HEK293 (cell line): Measurements from ENCODE around the gene AIPL1.

Experiments
- CTCF ChIA-PET: fragments of 350-600 bp; formaldehyde crosslinking; extraction: SDS; loops from one replicate; lab custom pipeline; 2021; ENCODE audit warnings: antibody characterized with exemption; lab: Yijun Ruan, JAX
- POLR2A ChIA-PET: fragments of 300-600 bp; formaldehyde crosslinking; extraction: SDS; loops from one replicate; lab custom pipeline; 2020; ENCODE audit warnings: antibody characterized with exemption, inconsistent platforms; lab: Yijun Ruan, JAX
- H3K27ac ChIP-seq: fragments of 200-500 bp; sonication (Bioruptor generic); 2 replicates; pipeline ENCODE4 v1.5.1; 2014; ENCODE audit warnings: low read depth, low read length, control low read depth, inconsistent platforms; ENCODE audit errors: extremely low read depth
- H3K36me3 ChIP-seq, 2 experiments: fragments of 200-500 bp in 1 of 2; sonication (Bioruptor generic) in 1 of 2; 1 replicate in 1 of 2; 2 replicates in 1 of 2; pipeline ENCODE4 v1.5.1; 2014 to 2017; ENCODE audit warnings: inconsistent platforms in 2 of 2, low read length in 2 of 2; ENCODE audit not compliant: control insufficient read depth in 2 of 2, insufficient read depth in 1 of 2
- H3K4me1 ChIP-seq: fragments of 200-500 bp; sonication (Bioruptor generic); 2 replicates; pipeline ENCODE4 v1.5.1; 2014; ENCODE audit warnings: mild to moderate bottlenecking, low read length, inconsistent platforms; ENCODE audit not compliant: control insufficient read depth, insufficient read depth
- H3K4me3 ChIP-seq: 2 replicates; pipeline ENCODE4 v1.5.1; 2011; ENCODE audit warnings: low read depth, mild to moderate bottlenecking, control low read depth, low read length, moderate library complexity
- H3K9me3 ChIP-seq: fragments of 200-500 bp; sonication (Bioruptor generic); 2 replicates; pipeline ENCODE4 v1.5.1; 2014; ENCODE audit warnings: low read depth, low read length, inconsistent platforms; ENCODE audit not compliant: control insufficient read depth, insufficient read depth
- HOXD13 ChIP-seq: sonication (generic); formaldehyde crosslinking; IDR thresholded peaks from 2 replicates; pipeline ENCODE4 v1.8.0; 2022; ENCODE audit warnings: missing genetic modification reagents, borderline replicate concordance
- PBX3 ChIP-seq: sonication (generic); formaldehyde crosslinking; IDR thresholded peaks from 2 replicates; pipeline ENCODE4 v1.8.1; 2022; ENCODE audit warnings: mild to moderate bottlenecking, moderate library complexity, missing genetic modification reagents
- ZBTB1 ChIP-seq: fragments of 450-650 bp; formaldehyde crosslinking; IDR thresholded peaks from 2 replicates; pipeline ENCODE4 v1.5.1; 2016; ENCODE audit warnings: missing biosample characterization, missing genetic modification characterization
- ZBTB20 ChIP-seq: fragments of 450-650 bp; formaldehyde crosslinking; IDR thresholded peaks from 2 replicates; pipeline ENCODE4 v1.5.1; 2016; ENCODE audit warnings: missing biosample characterization, missing genetic modification characterization
- ZNF10 ChIP-seq: fragments of 450-650 bp; formaldehyde crosslinking; IDR thresholded peaks from 2 replicates; pipeline ENCODE4 v1.5.1; 2017; ENCODE audit warnings: missing biosample characterization, missing genetic modification characterization
- ZNF138 ChIP-seq: fragments of 450-650 bp; formaldehyde crosslinking; IDR thresholded peaks from 2 replicates; pipeline ENCODE4 v1.5.1; 2016; ENCODE audit warnings: missing biosample characterization, missing genetic modification characterization, borderline replicate concordance
- ZNF169 ChIP-seq: fragments of 450-650 bp; formaldehyde crosslinking; IDR thresholded peaks from 2 replicates; pipeline ENCODE4 v1.5.1; 2016; ENCODE audit warnings: missing biosample characterization, missing genetic modification characterization
- ZNF184 ChIP-seq: fragments of 450-650 bp; IDR thresholded peaks from 2 replicates; pipeline ENCODE4 v1.5.1; 2018; ENCODE audit warnings: missing biosample characterization, mild to moderate bottlenecking, missing genetic modification characterization
- ZNF2 ChIP-seq: fragments of 450-650 bp; formaldehyde crosslinking; IDR thresholded peaks from 2 replicates; pipeline ENCODE4 v1.5.1; 2016; ENCODE audit warnings: missing biosample characterization, missing genetic modification characterization
- ZNF211 ChIP-seq: fragments of 450-650 bp; formaldehyde crosslinking; IDR thresholded peaks from 2 replicates; pipeline ENCODE4 v1.5.1; 2016; ENCODE audit warnings: low read depth, missing biosample characterization, missing genetic modification characterization
- ZNF280C ChIP-seq: fragments of 450-650 bp; formaldehyde crosslinking; IDR thresholded peaks from 2 replicates; pipeline ENCODE4 v1.5.1; 2016; ENCODE audit warnings: missing biosample characterization, missing genetic modification characterization
- ZNF292 ChIP-seq: fragments of 450-650 bp; formaldehyde crosslinking; IDR thresholded peaks from 2 replicates; pipeline ENCODE4 v1.5.1; 2016; ENCODE audit warnings: low read depth, missing biosample characterization, missing genetic modification characterization, borderline replicate concordance
- ZNF324 ChIP-seq: fragments of 450-650 bp; formaldehyde crosslinking; IDR thresholded peaks from 2 replicates; pipeline ENCODE4 v1.5.1; 2016; ENCODE audit warnings: missing biosample characterization, missing genetic modification characterization
- ZNF37A ChIP-seq: fragments of 450-650 bp; IDR thresholded peaks from 2 replicates; pipeline ENCODE4 v1.5.1; 2018; ENCODE audit warnings: missing biosample characterization, missing genetic modification characterization
- ZNF48 ChIP-seq: fragments of 450-650 bp; formaldehyde crosslinking; IDR thresholded peaks from 2 replicates; pipeline ENCODE4 v1.5.1; 2016; ENCODE audit warnings: missing biosample characterization, missing genetic modification characterization
- ZNF521 ChIP-seq: fragments of 450-650 bp; formaldehyde crosslinking; IDR thresholded peaks from 2 replicates; pipeline ENCODE4 v1.5.1; 2017; ENCODE audit warnings: missing biosample characterization, mild to moderate bottlenecking, missing genetic modification characterization
- ZNF629 ChIP-seq: fragments of 450-650 bp; formaldehyde crosslinking; IDR thresholded peaks from 2 replicates; pipeline ENCODE4 v1.5.1; 2017; ENCODE audit warnings: missing biosample characterization, missing genetic modification characterization
- ZNF677 ChIP-seq: fragments of 450-650 bp; IDR thresholded peaks from 2 replicates; pipeline ENCODE4 v1.5.0; 2018; ENCODE audit warnings: missing biosample characterization, mild to moderate bottlenecking, missing genetic modification characterization, moderate library complexity
- ZNF76 ChIP-seq: fragments of 450-650 bp; formaldehyde crosslinking; IDR thresholded peaks from 2 replicates; pipeline ENCODE4; 2016; ENCODE audit warnings: low read depth, missing biosample characterization, missing genetic modification characterization, borderline replicate concordance
- ZSCAN23 ChIP-seq: fragments of 450-650 bp; formaldehyde crosslinking; IDR thresholded peaks from 2 replicates; pipeline ENCODE4 v1.5.1; 2016; ENCODE audit warnings: missing biosample characterization, missing genetic modification characterization
- TF ChIP-seq, protein P1 (sequence below): fragments of 450-650 bp; formaldehyde crosslinking; IDR thresholded peaks from 2 replicates; pipeline ENCODE4 v1.5.1; 2016; ENCODE audit warnings: missing biosample characterization, missing genetic modification characterization
- TF ChIP-seq, protein P2 (sequence below): fragments of 450-650 bp; formaldehyde crosslinking; IDR thresholded peaks from 2 replicates; pipeline ENCODE4 v1.5.1; 2016; ENCODE audit warnings: missing biosample characterization, missing genetic modification characterization

Gene AIPL1

DNA sequence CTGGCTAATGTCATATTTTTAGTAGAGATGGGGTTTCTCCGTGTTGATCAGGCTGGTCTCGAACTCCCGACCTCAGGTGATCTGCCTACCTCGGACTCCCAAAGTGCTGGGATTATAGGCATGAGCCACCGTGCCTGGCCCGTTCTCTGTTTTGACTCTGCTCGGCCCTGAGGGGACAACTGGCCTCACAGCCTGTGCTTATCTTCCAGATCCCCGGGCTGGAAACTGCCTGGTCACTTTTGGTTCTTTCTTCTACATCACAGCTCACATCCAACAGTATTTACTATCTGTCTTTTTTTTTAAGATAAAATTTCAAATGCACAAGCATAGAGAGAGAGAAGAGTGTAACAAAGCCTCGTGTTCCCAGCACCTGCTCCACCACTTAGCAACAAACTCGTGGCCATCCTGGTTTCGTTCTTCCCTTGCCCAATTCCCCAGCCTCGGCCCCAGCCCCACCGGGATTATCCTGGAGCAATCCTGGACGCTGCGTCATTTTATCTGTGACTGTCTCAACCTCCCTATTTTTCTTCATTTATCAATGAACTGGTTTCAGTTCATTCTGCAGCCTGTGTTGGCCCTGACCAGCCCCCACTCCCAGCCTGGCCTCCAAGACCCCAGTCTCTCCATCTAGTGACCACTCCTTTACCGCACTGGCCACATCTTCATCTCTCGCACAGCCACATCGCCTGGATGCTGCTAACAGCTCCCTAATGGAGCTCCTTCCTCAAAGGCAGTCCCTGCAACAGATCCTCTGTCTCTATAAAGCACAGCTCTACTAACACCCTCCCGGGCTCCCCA lies 30.5 kb upstream of the AIPL1 start (continued):
- no peak for TF ChIP-seq ZNF280C (tag by site-specific recombination)
- TF ChIP-seq ZNF76 (tag by site-specific recombination): no peak
- no peak for TF ChIP-seq ZNF37A (tag by site-specific recombination)
- no peak for TF ChIP-seq ZNF677 (tag by site-specific recombination)
- no peak for TF ChIP-seq ZNF292 (tag by site-specific recombination)
- TF ChIP-seq, protein P1, sequence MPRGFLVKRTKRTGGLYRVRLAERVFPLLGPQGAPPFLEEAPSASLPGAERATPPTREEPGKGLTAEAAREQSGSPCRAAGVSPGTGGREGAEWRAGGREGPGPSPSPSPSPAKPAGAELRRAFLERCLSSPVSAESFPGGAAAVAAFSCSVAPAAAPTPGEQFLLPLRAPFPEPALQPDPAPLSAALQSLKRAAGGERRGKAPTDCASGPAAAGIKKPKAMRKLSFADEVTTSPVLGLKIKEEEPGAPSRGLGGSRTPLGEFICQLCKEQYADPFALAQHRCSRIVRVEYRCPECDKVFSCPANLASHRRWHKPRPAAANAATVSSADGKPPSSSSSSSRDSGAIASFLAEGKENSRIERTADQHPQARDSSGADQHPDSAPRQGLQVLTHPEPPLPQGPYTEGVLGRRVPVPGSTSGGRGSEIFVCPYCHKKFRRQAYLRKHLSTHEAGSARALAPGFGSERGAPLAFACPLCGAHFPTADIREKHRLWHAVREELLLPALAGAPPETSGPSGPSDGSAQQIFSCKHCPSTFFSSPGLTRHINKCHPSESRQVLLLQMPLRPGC (tag by site-specific recombination): no peak
- no peak for TF ChIP-seq ZNF169 (tag by site-specific recombination)
- no peak for TF ChIP-seq ZNF211
- TF ChIP-seq HOXD13 (CRISPR knock-in tag): no peak

DNA sequence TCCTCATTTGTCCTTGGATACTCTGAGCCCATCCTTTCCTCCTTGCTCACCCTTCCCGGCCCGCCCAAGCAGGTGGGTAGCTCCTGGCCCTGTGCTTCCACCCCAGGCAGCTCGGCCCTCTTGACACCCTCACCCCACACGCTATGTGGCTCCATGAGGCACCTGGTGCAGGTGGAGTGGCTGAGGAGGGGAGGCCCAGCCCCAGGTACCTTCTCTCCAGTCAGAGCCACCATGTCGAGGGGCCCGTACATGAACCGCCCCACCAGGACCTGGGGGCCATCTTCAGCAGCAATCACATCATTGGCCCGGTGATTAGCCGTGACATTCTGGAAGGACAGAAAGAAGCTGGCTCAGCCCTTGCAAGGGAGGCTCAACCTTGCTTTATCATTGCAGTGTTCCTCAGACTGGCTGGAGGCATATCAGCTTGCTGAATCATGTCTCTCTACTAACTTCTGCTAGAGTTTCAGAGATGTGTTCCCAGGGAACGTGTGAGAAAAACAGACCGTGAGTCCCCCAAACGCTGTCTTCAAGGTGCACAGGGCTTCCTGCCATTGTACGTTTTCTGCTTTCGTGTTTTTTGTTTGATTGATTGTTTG lies 29.6 kb upstream of the AIPL1 start:
- TF ChIP-seq ZNF521 (tag by site-specific recombination) (no peak), ZNF211 (no peak), ZNF677 (tag by site-specific recombination) (no peak), ZNF2 (no peak), ZSCAN23 (tag by site-specific recombination) (no peak), ZBTB20 (no peak), ZNF138 (tag by site-specific recombination) (no peak), ZNF48 (no peak), ZNF324 (tag by site-specific recombination) (no peak), ZNF629 (tag by site-specific recombination) (no peak), ZBTB1 (tag by site-specific recombination) (no peak), ZNF184 (tag by site-specific recombination) (no peak), ZNF10 (tag by site-specific recombination) (no peak), PBX3 (CRISPR knock-in tag) (no peak)
- TF ChIP-seq, protein P2, sequence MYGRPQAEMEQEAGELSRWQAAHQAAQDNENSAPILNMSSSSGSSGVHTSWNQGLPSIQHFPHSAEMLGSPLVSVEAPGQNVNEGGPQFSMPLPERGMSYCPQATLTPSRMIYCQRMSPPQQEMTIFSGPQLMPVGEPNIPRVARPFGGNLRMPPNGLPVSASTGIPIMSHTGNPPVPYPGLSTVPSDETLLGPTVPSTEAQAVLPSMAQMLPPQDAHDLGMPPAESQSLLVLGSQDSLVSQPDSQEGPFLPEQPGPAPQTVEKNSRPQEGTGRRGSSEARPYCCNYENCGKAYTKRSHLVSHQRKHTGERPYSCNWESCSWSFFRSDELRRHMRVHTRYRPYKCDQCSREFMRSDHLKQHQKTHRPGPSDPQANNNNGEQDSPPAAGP (tag by site-specific recombination): no peak
- POLR2A ChIA-PET: no interaction called here
- H3K4me1 ChIP-seq: no peaks in the 10 kb centered on the region
- no peak overlapping the region for H3K4me3 ChIP-seq
- H3K27ac ChIP-seq: no peak overlapping the region
- H3K9me3 ChIP-seq: no peaks in the 10 kb centered on the region
- no peaks in the 10 kb centered on the region for H3K36me3 ChIP-seq
- CTCF ChIA-PET: interaction anchor here (0.7 to 1.1 kb wide), 2 partner anchors 9 to 237 kb away, joined by 4 read pairs; no protein-coding TSS in a partner anchor
